Stimulated activated CD4-positive, alpha-beta T cell treated with anti-CD3 and anti-CD28 coated beads, Interleukin-2, amount 100 ng/mL, for 24 hours (primary cell): Measurements from ENCODE around the gene EIF4G3.
"Not testable (repeated sequence)": the region's sequence is repeated elsewhere in the genome, so short reads cannot be mapped to it uniquely, and the experiment has no call there.

Experiments
- DNase-seq, 2 donors: peaks; one replicate each; pipeline ENCODE4 v3.0.0-alpha.2; 2020

Gene EIF4G3

GRCh38 chr1:21152423-21153100 is 24.1 kb downstream of the EIF4G3 start:
- DNase-seq, result no peak

GRCh38 chr1:21149855-21150432 is 26.8 kb downstream of the EIF4G3 start:
- no peak for DNase-seq

- no peak for DNase-seq
Measured at GRCh38 chr1:21149430-21149854, 27.3 kb downstream of the EIF4G3 start.

GRCh38 chr1:21143752-21144151 is 32.9 kb downstream of the EIF4G3 start:
- no peak for DNase-seq

GRCh38 chr1:21143138-21143537 is 33.6 kb downstream of the EIF4G3 start:
- DNase-seq, result no peak

- no peak for DNase-seq
Measured at GRCh38 chr1:21141030-21141429, 35.7 kb downstream of the EIF4G3 start.

GRCh38 chr1:21139601-21140000 is 37.1 kb downstream of the EIF4G3 start:
- DNase-seq, result no peak

GRCh38 chr1:21136344-21136743 is 40.4 kb downstream of the EIF4G3 start:
- DNase-seq, result not testable (repeated sequence)

- DNase-seq, result no peak
Measured at GRCh38 chr1:21131200-21131599, 45.5 kb downstream of the EIF4G3 start.

GRCh38 chr1:21129407-21129806 is 47.3 kb downstream of the EIF4G3 start:
- DNase-seq, result no peak

GRCh38 chr1:21126324-21126723 is 50.4 kb downstream of the EIF4G3 start:
- no peak for DNase-seq

GRCh38 chr1:21124846-21125245 is 51.9 kb downstream of the EIF4G3 start:
- no peak for DNase-seq

GRCh38 chr1:21123287-21123948 is 53.3 kb downstream of the EIF4G3 start:
- no peak for DNase-seq

- no peak for DNase-seq
Measured at GRCh38 chr1:21121764-21122471, 54.8 kb downstream of the EIF4G3 start.

- DNase-seq, result no peak
Measured at GRCh38 chr1:21118167-21118566, 58.5 kb downstream of the EIF4G3 start.

- no peak for DNase-seq
Measured at GRCh38 chr1:21117597-21118001, 59.1 kb downstream of the EIF4G3 start.

GRCh38 chr1:21117159-21117558 is 59.5 kb downstream of the EIF4G3 start:
- DNase-seq, result no peak

GRCh38 chr1:21115098-21115760 is 61.5 kb downstream of the EIF4G3 start:
- DNase-seq, result no peak

- no peak for DNase-seq
Measured at GRCh38 chr1:21114431-21114830, 62.3 kb downstream of the EIF4G3 start.

- DNase-seq, result no peak
Measured at GRCh38 chr1:21110163-21110562, 66.5 kb downstream of the EIF4G3 start.

GRCh38 chr1:21106709-21107108 is 70.0 kb downstream of the EIF4G3 start:
- no peak for DNase-seq

- DNase-seq, result no peak
Measured at GRCh38 chr1:21106238-21106637, 70.5 kb downstream of the EIF4G3 start.

- no peak for DNase-seq
Measured at GRCh38 chr1:21105807-21106206, 70.9 kb downstream of the EIF4G3 start.
